IPS-18c (cell line): ENCODE results near the gene KRTAP10-7.
"Not testable (repeated sequence)": the region's sequence is repeated elsewhere in the genome, so short reads cannot be mapped to it uniquely, and the experiment has no call there.

Experiments
- H3K4me3 ChIP-seq: 2 replicates; pipeline ENCODE4 v1.7.0; 2013; ENCODE audit warnings: low read depth, mild to moderate bottlenecking, low read length, moderate library complexity; ENCODE audit not compliant: insufficient read depth
- H3K9me3 ChIP-seq: one replicate; pipeline ENCODE4 v1.6.1; 2013; ENCODE audit warnings: mild to moderate bottlenecking, low read length, moderate library complexity; ENCODE audit not compliant: control insufficient read depth, insufficient read depth

Gene KRTAP10-7

GRCh38 chr21:44598061-44598460 lies 2.3 kb upstream of the KRTAP10-7 start:
- Histone ChIP-seq H3K4me3 (no peak overlapping the region), H3K9me3 (no peaks in the 10 kb centered on the region)

GRCh38 chr21:44599264-44600029 lies 950 bp upstream of the KRTAP10-7 start:
- Histone ChIP-seq H3K9me3 (no peaks in the 10 kb centered on the region), H3K4me3 (no peak overlapping the region)

- H3K9me3 ChIP-seq, H3K4me3 ChIP-seq: not testable (repeated sequence)
These were observed 694 bp downstream of the KRTAP10-7 start for GRCh38 chr21:44601091-44601490.

- Histone ChIP-seq H3K4me3 (no peak overlapping the region), H3K9me3 (no peaks in the 10 kb centered on the region)
These were observed 1.4 kb downstream of the KRTAP10-7 start for GRCh38 chr21:44601596-44602462.

GRCh38 chr21:44602463-44602850 lies 2.1 kb downstream of the KRTAP10-7 start:
- Histone ChIP-seq H3K4me3 (no peak overlapping the region), H3K9me3 (no peaks in the 10 kb centered on the region)

- Histone ChIP-seq H3K9me3 (no peaks in the 10 kb centered on the region), H3K4me3 (no peak overlapping the region)
These were observed 2.9 kb downstream of the KRTAP10-7 start for GRCh38 chr21:44603109-44603875.

- H3K4me3 ChIP-seq = no peak overlapping the region
These were observed 3.5 kb downstream of the KRTAP10-7 start for GRCh38 chr21:44603911-44604310.

GRCh38 chr21:44606495-44606894 lies 6.1 kb downstream of the KRTAP10-7 start:
- Histone ChIP-seq H3K9me3 (peaks cover 6% of the 10 kb centered on the region), H3K4me3 (no peak overlapping the region)

More at GRCh38 chr21:44603911-44604310, 3.5 kb downstream of the KRTAP10-7 start:
- no peaks in the 10 kb centered on the region for H3K9me3 ChIP-seq

- no peak overlapping the region for H3K4me3 ChIP-seq
- H3K9me3 ChIP-seq = peaks cover 6% of the 10 kb centered on the region
These were observed 8.8 kb downstream of the KRTAP10-7 start for GRCh38 chr21:44609193-44609592.

- not testable (repeated sequence) for H3K9me3 ChIP-seq, H3K4me3 ChIP-seq
These were observed 9.9 kb downstream of the KRTAP10-7 start for GRCh38 chr21:44610157-44610843.

- no peak overlapping the region for H3K4me3 ChIP-seq
These were observed 11.2 kb downstream of the KRTAP10-7 start for GRCh38 chr21:44611551-44611950.

GRCh38 chr21:44612029-44612486 lies 11.7 kb downstream of the KRTAP10-7 start, which contains the start of gene KRTAP10-8:
TSS of gene KRTAP10-8 (plus strand) at chr21:44612079. CDS start at chr21:44612101, 22 bp downstream.
- no peak within 1 kb of the TSS for H3K4me3 ChIP-seq
- H3K9me3 ChIP-seq = peaks cover 6% of the 10 kb centered on the region

More at GRCh38 chr21:44611551-44611950, 11.2 kb downstream of the KRTAP10-7 start:
- H3K9me3 ChIP-seq = peaks cover 6% of the 10 kb centered on the region

- no peak overlapping the region for H3K4me3 ChIP-seq
- H3K9me3 ChIP-seq = peaks cover 6% of the 10 kb centered on the region
These were observed 12.4 kb downstream of the KRTAP10-7 start for GRCh38 chr21:44612669-44613229.

- Histone ChIP-seq H3K9me3 (peaks cover 6% of the 10 kb centered on the region), H3K4me3 (no peak overlapping the region)
These were observed 13.2 kb downstream of the KRTAP10-7 start for GRCh38 chr21:44613386-44614155.

GRCh38 chr21:44614161-44614631 lies 13.8 kb downstream of the KRTAP10-7 start:
- peaks cover 6% of the 10 kb centered on the region for H3K9me3 ChIP-seq
- H3K4me3 ChIP-seq = no peak overlapping the region

GRCh38 chr21:44614961-44615391 lies 14.6 kb downstream of the KRTAP10-7 start:
- Histone ChIP-seq H3K9me3 (peaks cover 6% of the 10 kb centered on the region), H3K4me3 (no peak overlapping the region)
